Body of pancreas (tissue), 4 donors: ENCODE results near the gene TDRD7.

Source experiments
- POLR2A ChIP-seq, 3 donors: fragments of 450-650 bp; IDR thresholded peaks; one replicate each; pipeline ENCODE4 v1.6.1; 2016; ENCODE audit warnings: antibody characterized with exemption in 3 of 3, mild to moderate bottlenecking in 2 of 3
- TF ChIP-seq, protein P1 (sequence below), 7 experiments: fragments of 450-650 bp in 4 of 7; fragments of 200-600 bp in 3 of 7; sonication (generic) in 3 of 7; IDR thresholded peaks; one replicate each; pipeline ENCODE4 v1.5.1; 2016 to 2019; ENCODE audit warnings: antibody characterized with exemption in 7 of 7

DNA sequence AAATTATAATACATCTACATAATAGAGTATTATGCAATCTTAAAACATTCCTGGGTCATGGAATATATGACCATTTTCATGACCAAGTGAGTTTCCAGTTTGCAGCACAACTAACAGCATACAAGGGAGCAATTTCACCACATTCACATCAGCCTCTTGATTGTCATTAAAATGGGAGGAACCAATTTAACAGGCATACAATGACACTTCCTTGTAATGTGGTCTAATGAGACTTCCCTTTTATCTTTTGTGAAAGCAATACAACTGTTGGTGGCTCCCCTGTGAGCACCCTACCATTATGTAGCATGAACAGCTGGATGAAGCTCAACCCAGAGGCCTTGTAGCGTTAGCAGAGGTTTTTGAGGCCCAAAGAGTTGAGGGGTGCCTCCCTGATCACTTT is 76.0 kb downstream of the TDRD7 start:
- TF ChIP-seq, protein P1, sequence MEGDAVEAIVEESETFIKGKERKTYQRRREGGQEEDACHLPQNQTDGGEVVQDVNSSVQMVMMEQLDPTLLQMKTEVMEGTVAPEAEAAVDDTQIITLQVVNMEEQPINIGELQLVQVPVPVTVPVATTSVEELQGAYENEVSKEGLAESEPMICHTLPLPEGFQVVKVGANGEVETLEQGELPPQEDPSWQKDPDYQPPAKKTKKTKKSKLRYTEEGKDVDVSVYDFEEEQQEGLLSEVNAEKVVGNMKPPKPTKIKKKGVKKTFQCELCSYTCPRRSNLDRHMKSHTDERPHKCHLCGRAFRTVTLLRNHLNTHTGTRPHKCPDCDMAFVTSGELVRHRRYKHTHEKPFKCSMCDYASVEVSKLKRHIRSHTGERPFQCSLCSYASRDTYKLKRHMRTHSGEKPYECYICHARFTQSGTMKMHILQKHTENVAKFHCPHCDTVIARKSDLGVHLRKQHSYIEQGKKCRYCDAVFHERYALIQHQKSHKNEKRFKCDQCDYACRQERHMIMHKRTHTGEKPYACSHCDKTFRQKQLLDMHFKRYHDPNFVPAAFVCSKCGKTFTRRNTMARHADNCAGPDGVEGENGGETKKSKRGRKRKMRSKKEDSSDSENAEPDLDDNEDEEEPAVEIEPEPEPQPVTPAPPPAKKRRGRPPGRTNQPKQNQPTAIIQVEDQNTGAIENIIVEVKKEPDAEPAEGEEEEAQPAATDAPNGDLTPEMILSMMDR (IDR thresholded peaks at IDR 0.05), result no peak
- TF ChIP-seq POLR2A (IDR thresholded peaks at IDR 0.05), result no peak
